ENCODE data around the gene GRID1. TPM values are rescaled to one million over a fixed set of nuclear protein-coding genes. Genes with fewer than 3 reads are reported as not detected.

The GRID1 gene
- total RNA-seq, 1 experiment from 2014 or later, result 0.37 TPM

GRCh38 chr10:85557706-85558105 is 808.9 kb downstream of the GRID1 start (continued):
- TF ChIP-seq PRDM15 (CRISPR knock-in tag; IDR thresholded peaks at IDR 0.05) (no peak), HMGA2 (CRISPR knock-in tag; IDR thresholded peaks at IDR 0.05) (no peak), ERG (CRISPR knock-in tag; IDR thresholded peaks at IDR 0.05) (no peak), SP1 (CRISPR knock-in tag; conservative IDR thresholded peaks at IDR 0.05) (no peak), E2F5 (CRISPR knock-in tag; IDR thresholded peaks at IDR 0.05) (no peak), ZNF396 (CRISPR knock-in tag; IDR thresholded peaks at IDR 0.05; ENCODE audit: borderline replicate concordance) (no peak), FOXP1 (CRISPR knock-in tag; IDR thresholded peaks at IDR 0.05; ENCODE audit: borderline replicate concordance) (no peak), ZNF263 (CRISPR knock-in tag; IDR thresholded peaks at IDR 0.05; ENCODE audit: low read depth) (no peak), CREM (CRISPR knock-in tag; IDR thresholded peaks at IDR 0.05) (no peak), ZNF317 (CRISPR knock-in tag; IDR thresholded peaks at IDR 0.05; ENCODE audit: borderline replicate concordance, low read depth) (no peak), FOXK1 (CRISPR knock-in tag; IDR thresholded peaks at IDR 0.05) (no peak), IRF2 (CRISPR knock-in tag; IDR thresholded peaks at IDR 0.05; ENCODE audit: borderline replicate concordance, low read depth) (no peak)

GRCh38 chr10:85557077-85557476 is 809.5 kb downstream of the GRID1 start:
- ChIA-PET POLR2A (no interaction called here), CTCF (no interaction called here)
- no peaks in the 10 kb centered on the region for H3K36me3 Mint-ChIP-seq
- no peak overlapping the region for H3K4me3 Mint-ChIP-seq
- no peaks in the 10 kb centered on the region for H3K27me3 Mint-ChIP-seq (ENCODE audit: low read depth)
- no peak overlapping the region for H3K27ac Mint-ChIP-seq
- TF ChIP-seq TP53 (CRISPR knock-in tag; IDR thresholded peaks at IDR 0.05) (no peak), TCF7 (CRISPR knock-in tag; IDR thresholded peaks at IDR 0.05; ENCODE audit: low read depth) (no peak), ZNF219 (CRISPR knock-in tag; IDR thresholded peaks at IDR 0.05; ENCODE audit: borderline replicate concordance) (no peak), ZNF232 (CRISPR knock-in tag; IDR thresholded peaks at IDR 0.05) (no peak), ZNF121 (CRISPR knock-in tag; IDR thresholded peaks at IDR 0.05) (no peak), ELF4 (CRISPR knock-in tag; IDR thresholded peaks at IDR 0.05; ENCODE audit: low read depth) (no peak), MLX (CRISPR knock-in tag; IDR thresholded peaks at IDR 0.05) (no peak), JUN (CRISPR knock-in tag; IDR thresholded peaks at IDR 0.05) (no peak), RORB (CRISPR knock-in tag; IDR thresholded peaks at IDR 0.05) (no peak), AFF4 (CRISPR knock-in tag; IDR thresholded peaks at IDR 0.05; ENCODE audit: borderline replicate concordance) (no peak), NFYB (CRISPR knock-in tag; conservative IDR thresholded peaks at IDR 0.05; ENCODE audit: low read depth) (no peak), CREB1 (CRISPR knock-in tag; IDR thresholded peaks at IDR 0.05) (no peak)
- H3K4me1 Mint-ChIP-seq, result no peaks in the 10 kb centered on the region
- no peak for ATAC-seq
- no peak for DNase-seq (ENCODE audit: low spot score)
- H3K9me3 Mint-ChIP-seq, result no peaks in the 10 kb centered on the region

Data from WTC11 (cell line).